SJCRH30 (cell line): ENCODE results near the gene INTS15. TPM values are rescaled to one million over a fixed set of nuclear protein-coding genes. Genes with fewer than 3 reads are reported as not detected.

Experiments
- DNase-seq, 2 experiments: peaks; one replicate each; pipeline ENCODE4 v3.0.0-alpha.2; 2015 to 2020
- H3K27ac ChIP-seq: fragments of 250-450 bp; sonication (Bioruptor Pico); 2 replicates; pipeline ENCODE4 v1.5.1; 2020; ENCODE audit warnings: mild to moderate bottlenecking, moderate library complexity
- H3K27me3 ChIP-seq: fragments of 250-450 bp; sonication (Bioruptor Pico); 2 replicates; pipeline ENCODE4 v1.5.1; 2020; ENCODE audit warnings: mild to moderate bottlenecking, moderate library complexity
- H3K36me3 ChIP-seq: fragments of 250-450 bp; sonication (Bioruptor Pico); 2 replicates; pipeline ENCODE4 v1.5.1; 2020; ENCODE audit warnings: mild to moderate bottlenecking, moderate library complexity
- H3K4me1 ChIP-seq: fragments of 250-450 bp; sonication (Bioruptor Pico); 2 replicates; pipeline ENCODE4 v1.5.1; 2020; ENCODE audit warnings: mild to moderate bottlenecking, moderate library complexity
- H3K4me3 ChIP-seq: fragments of 250-450 bp; sonication (Bioruptor Pico); 2 replicates; pipeline ENCODE4 v1.5.1; 2020; ENCODE audit warnings: mild to moderate bottlenecking, moderate library complexity
- H3K9me3 ChIP-seq: fragments of 250-450 bp; sonication (Bioruptor Pico); replicated peaks from 2 replicates; pipeline ENCODE4 v1.5.1; 2020; ENCODE audit warnings: mild to moderate bottlenecking, moderate library complexity
- total RNA-seq: library from RNA; depleted of rRNA; stranded (reverse); fragments of >200 nt; shearing (Covaris generic); gene quantifications from 2 replicates; pipeline ENCODE4 v1.2.3, GENCODE V29; 2014; rRNA removed

INTS15 gene
- total RNA-seq, 1 experiment from 2014 or later, result 18.8 TPM

DNA sequence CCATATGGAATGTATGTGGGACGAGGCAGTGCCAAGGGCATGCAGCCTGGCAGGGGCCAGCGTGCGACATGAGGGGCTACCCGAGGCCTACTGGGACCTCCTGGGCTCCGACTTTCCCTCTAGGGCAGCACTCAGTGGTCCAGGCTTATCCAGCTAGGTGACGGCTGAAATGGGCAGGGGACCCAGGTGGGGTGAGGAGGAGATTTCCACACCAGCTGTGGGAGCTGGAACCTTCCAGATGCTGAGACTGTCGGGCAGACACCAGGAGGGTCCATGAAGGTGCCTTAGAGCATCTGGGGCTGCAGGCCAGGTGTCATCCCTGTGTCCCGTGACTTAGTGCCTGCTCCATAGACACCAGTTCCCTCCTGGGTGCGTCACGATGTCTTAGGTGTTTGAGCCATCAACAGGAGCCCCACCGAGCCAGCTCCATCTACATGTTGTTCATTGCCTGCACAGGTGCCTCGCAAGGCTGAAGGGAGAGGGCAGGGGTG, 60.7 kb downstream of the INTS15 start:
- peaks cover 76% of the 10 kb centered on the region for H3K36me3 ChIP-seq
- no peak for DNase-seq
- no peaks in the 10 kb centered on the region for H3K4me1 ChIP-seq
- no peak overlapping the region for H3K27ac ChIP-seq
- no peak overlapping the region for H3K4me3 ChIP-seq
- H3K9me3 ChIP-seq, result peaks cover 5% of the 10 kb centered on the region; the same call in 1 of the 2 replicates
- no peaks in the 10 kb centered on the region for H3K27me3 ChIP-seq

DNA sequence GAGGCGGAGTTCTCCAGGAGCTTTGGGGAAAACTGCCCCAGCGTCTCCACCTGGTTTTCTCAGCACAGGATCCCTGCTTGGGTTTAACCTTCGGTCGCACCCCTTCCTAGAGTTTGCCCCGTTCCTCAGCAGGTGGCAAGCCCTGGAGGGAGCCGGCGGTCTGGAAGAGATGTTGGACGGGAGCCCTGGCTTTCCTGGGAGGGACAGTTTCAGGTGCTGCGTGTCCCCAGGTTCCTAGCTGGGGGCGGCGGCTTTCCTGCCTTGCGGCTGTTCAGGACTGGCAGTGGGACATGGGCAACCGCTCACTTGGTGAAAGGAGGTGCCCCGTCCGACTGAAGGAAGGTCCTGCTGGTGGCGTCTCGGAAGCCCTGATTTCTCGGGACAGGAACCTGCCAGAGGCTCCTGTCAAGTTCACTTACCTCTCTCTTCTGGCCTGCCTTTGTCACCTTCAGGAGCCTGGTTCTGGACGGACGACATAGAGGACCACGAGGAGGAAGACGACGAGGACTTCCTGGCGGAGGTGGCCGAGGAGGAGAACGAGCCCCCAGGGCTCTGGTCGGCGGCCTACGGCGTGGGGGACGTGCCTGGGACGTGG, 62.1 kb downstream of the INTS15 start:
- peaks cover 70% of the 10 kb centered on the region for H3K36me3 ChIP-seq
- H3K4me3 ChIP-seq, result no peak overlapping the region
- no peak overlapping the region for H3K27ac ChIP-seq
- DNase-seq, result no peak
- H3K9me3 ChIP-seq, result peaks cover 5% of the 10 kb centered on the region; the same call in 1 of the 2 replicates
- H3K4me1 ChIP-seq, result no peaks in the 10 kb centered on the region
- H3K27me3 ChIP-seq, result no peaks in the 10 kb centered on the region

DNA sequence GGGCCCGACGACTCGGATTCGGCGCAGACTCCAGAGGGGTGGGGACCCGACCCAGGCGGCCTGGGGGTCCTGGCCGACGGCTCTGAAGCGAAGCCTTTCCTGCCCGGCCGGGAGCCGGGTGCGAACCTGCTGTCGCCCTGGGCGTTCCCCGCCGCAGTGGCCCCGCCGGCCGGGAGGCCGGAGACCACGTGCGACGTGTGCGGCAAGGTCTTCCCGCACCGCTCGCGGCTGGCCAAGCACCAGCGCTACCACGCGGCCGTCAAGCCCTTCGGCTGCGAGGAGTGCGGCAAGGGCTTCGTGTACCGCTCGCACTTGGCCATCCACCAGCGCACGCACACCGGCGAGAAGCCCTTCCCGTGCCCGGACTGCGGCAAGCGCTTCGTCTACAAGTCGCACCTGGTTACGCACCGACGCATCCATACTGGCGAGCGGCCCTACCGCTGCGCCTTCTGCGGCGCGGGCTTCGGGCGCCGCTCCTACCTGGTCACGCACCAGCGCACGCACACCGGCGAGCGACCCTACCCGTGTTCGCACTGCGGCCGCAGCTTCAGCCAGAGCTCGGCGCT, 62.7 kb downstream of the INTS15 start:
- H3K27ac ChIP-seq, result no peak overlapping the region
- no peaks in the 10 kb centered on the region for H3K4me1 ChIP-seq
- H3K36me3 ChIP-seq, result peaks cover 64% of the 10 kb centered on the region
- no peak overlapping the region for H3K4me3 ChIP-seq
- H3K9me3 ChIP-seq, result peaks cover 5% of the 10 kb centered on the region; the same call in 1 of the 2 replicates
- no peak for DNase-seq
- H3K27me3 ChIP-seq, result no peaks in the 10 kb centered on the region

DNA sequence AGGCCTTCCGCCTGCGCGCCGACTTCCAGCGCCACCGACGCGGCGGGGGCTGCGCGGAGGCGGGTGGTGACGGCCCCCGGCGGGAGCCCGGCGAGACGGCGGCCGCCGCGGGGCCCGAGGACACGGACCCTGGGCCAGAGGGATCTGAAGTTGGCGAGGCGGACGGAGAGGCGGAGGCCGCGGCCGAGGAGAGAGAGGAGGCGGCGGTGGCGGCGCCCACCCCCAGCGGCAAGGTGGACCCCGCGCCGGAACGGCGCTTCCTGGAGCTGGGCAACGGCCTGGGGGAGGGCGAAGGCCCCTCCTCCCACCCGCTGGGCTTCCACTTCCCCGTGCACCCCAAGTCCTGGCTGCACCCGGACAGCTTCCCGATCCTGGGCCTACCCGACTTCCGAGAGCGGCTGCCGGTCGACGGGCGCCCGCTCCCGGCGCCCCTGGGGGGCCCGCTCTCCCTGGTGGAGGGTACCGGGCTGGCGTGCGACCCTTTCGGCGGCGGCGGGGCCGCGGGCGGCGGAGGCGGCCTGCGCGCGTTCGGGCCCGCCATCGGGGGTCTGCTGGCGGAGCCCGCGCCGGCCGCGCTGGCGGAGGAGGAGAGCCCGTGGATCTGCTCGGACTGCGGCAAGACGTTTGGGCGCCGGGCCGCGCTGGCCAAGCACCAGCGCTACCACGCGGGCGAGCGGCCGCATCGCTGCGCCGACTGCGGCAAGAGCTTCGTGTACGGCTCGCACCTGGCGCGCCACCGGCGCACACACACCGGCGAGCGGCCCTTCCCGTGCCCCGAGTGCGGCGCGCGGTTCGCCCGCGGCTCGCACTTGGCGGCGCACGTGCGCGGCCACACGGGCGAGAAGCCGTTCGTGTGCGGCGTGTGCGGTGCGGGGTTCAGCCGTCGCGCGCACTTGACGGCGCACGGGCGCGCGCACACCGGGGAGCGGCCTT, 63.5 kb downstream of the INTS15 start:
- no peak overlapping the region for H3K4me3 ChIP-seq
- no peaks in the 10 kb centered on the region for H3K27me3 ChIP-seq
- H3K27ac ChIP-seq, result no peak overlapping the region
- peaks cover 56% of the 10 kb centered on the region for H3K36me3 ChIP-seq
- H3K9me3 ChIP-seq, result peaks cover 5% of the 10 kb centered on the region; the same call in 1 of the 2 replicates
- no peaks in the 10 kb centered on the region for H3K4me1 ChIP-seq
- DNase-seq, result no peak

DNA sequence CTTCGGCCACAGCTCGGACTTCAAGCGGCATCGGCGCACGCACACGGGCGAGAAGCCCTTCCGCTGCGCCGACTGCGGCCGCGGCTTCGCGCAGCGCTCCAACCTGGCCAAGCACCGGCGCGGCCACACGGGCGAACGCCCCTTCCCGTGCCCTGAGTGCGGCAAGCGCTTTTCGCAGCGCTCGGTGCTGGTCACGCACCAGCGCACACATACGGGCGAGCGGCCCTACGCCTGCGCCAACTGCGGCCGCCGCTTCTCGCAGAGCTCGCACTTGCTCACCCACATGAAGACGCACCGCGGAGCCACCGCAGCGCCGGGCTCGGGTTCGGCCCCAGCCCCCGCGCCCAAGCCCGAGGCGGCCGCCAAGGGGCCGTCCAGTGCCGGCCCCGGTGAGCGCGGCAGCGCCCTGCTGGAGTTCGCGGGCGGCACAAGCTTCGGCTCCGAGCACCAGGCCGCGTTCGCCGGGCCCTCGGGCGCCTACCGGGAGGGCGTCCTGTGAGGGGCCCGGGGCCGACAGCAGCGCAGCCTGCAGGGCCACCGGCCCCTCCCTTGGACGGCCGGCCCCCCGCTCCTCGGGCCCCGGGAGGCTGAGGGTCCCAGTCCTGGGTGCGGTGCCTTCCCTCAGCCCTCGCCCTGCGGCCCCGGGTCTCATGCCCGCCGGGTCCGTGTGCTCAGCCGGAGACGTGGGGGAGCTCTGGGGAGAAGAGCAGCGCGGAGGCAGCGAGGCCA, 64.5 kb downstream of the INTS15 start:
- no peak for DNase-seq
- H3K36me3 ChIP-seq, result peaks cover 48% of the 10 kb centered on the region
- no peaks in the 10 kb centered on the region for H3K4me1 ChIP-seq
- no peak overlapping the region for H3K27ac ChIP-seq
- no peak overlapping the region for H3K4me3 ChIP-seq
- H3K27me3 ChIP-seq, result no peaks in the 10 kb centered on the region
- peaks cover 5% of the 10 kb centered on the region; the same call in 1 of the 2 replicates for H3K9me3 ChIP-seq

DNA sequence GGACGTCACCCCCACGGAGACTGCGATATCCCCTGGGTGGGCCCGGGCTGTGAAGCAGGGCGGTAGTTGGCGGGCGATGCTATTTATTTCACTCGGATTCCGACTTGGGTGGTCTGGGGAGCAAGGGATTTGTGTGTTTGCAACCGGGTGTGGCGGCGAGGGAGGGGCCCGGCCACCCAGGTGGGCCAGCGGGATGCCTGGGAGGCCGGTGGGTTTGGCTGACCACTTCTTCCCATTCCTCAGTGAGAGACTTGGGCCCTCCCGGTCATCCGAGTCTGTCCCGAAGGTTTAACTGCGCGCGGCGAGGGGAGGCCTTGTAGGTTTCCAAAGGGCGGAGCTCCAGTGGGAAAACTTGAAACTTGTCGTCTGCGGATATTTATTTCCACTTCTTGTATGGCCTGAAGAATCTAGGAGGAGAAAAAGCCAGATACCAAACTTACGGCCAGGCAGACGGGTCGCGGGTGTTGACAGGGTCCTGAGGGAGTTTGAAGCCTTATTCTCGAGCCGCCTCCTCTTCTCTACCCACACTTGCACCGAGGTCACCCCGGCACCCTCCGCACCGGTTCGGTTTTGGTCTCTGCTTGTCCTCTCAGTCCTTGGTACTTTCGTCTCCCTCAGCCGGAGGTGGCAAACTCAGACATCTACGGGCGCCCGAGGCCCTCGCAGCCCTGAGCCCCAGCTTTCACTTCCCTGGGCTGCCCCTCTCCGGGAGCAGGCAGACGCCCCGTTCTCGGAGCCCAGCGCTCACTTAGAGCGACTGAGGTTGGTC, 65.2 kb downstream of the INTS15 start:
- Histone ChIP-seq H3K4me1 (no peaks in the 10 kb centered on the region), H3K27ac (no peak overlapping the region), H3K27me3 (no peaks in the 10 kb centered on the region), H3K36me3 (peaks cover 42% of the 10 kb centered on the region), H3K9me3 (peaks cover 5% of the 10 kb centered on the region; the same call in 1 of the 2 replicates), H3K4me3 (no peak overlapping the region)
- no peak for DNase-seq

DNA sequence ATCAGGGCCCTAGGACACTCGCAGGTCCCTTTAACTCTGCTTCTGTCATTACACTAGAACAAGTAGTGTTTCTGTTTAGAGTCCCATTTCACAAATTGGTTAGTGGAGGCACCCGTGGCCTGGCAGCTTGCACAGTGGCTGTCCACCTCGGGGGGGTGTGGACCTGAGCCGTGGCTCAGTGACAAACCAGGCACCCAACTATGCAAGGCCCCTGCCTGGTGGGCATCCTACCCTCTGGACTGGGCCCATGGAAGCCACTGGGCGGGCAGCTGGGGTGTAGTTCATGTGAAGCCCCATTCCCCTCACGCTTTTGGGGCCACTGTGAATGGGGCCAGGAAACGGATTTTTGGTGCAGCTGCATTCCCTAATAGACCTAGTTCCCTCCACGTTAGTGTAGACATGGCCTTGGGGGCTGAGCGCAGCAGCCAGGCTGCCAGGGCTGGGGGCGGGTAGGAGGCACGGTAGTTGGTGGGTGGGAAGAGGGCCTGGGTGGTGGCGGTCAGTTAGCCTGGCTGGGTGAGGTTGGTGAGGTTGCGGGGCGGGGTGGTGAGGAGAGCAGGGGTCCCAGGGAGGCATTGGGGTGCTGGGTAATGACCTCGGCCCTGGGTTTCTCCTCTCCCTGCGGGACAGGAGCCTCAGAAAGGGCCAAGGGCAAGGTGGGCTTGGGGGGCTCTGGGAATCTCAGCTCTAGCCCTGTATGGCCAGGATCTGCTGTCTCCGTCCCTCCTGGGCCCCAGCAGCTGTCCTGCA, 66.0 kb downstream of the INTS15 start:
- DNase-seq, result no peak
- H3K4me3 ChIP-seq, result no peak overlapping the region
- peaks cover 34% of the 10 kb centered on the region for H3K36me3 ChIP-seq
- no peaks in the 10 kb centered on the region for H3K4me1 ChIP-seq
- H3K9me3 ChIP-seq, result peaks cover 5% of the 10 kb centered on the region; the same call in 1 of the 2 replicates
- H3K27me3 ChIP-seq, result no peaks in the 10 kb centered on the region
- H3K27ac ChIP-seq, result no peak overlapping the region

DNA sequence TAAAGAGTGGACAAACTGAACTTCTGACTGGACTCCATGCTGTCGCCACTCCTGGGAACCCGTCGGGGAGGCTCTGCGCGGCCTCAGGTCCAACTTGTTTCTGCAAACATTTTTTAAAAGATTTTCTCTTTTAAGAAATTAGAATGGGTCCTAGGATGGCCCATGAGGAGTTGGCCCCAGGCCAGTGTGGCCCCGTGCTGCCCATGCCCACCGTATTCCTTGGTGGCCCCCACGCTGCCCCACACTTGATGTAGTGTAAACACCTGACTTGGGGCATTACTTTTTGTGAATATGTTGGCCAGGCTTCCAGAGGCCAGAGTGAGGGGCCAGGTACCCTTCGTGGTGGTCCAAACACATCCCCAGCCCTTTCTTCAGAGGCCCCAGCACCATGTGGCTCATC, 66.6 kb downstream of the INTS15 start:
- DNase-seq, result no peak
- H3K9me3 ChIP-seq, result peaks cover 5% of the 10 kb centered on the region; the same call in 1 of the 2 replicates

More for the DNA sequence above, 66.6 kb downstream of the INTS15 start:
- Histone ChIP-seq H3K4me1 (no peaks in the 10 kb centered on the region), H3K27me3 (no peaks in the 10 kb centered on the region), H3K4me3 (no peak overlapping the region), H3K36me3 (peaks cover 28% of the 10 kb centered on the region), H3K27ac (no peak overlapping the region)

Other genes with a start within 250 kb of the INTS15 start
- 14.7 and 16.8 TPM in 2 replicates for gene FAM220A, start 241.1 kb upstream of the INTS15 start, total RNA-seq
- 132 and 141 TPM in 2 replicates for gene RAC1, start 215.5 kb upstream of the INTS15 start, total RNA-seq
- gene DAGLB, start 142.1 kb upstream of the INTS15 start, total RNA-seq, result 15.5 and 16.9 TPM in 2 replicates
- 140 and 153 TPM in 2 replicates for gene KDELR2, start 105.9 kb upstream of the INTS15 start, total RNA-seq
- gene GRID2IP, start 38.6 kb upstream of the INTS15 start, total RNA-seq, result 0.12 and 0.20 TPM in 2 replicates
- 56.7 and 57.8 TPM in 2 replicates for gene ZDHHC4, start 12.6 kb upstream of the INTS15 start, total RNA-seq
- gene ZNF853, start 25.6 kb downstream of the INTS15 start, total RNA-seq, result 10.6 and 10.9 TPM in 2 replicates
- 16.0 and 16.2 TPM in 2 replicates for gene ZNF316, start 47.3 kb downstream of the INTS15 start, total RNA-seq
- 37.7 and 41.6 TPM in 2 replicates for gene ZNF12, start 116.9 kb downstream of the INTS15 start, total RNA-seq
- 0.10 and 0.18 TPM in 2 replicates for gene RSPH10B2, start 164.1 kb downstream of the INTS15 start, total RNA-seq
- gene CCZ1B, start 236.3 kb downstream of the INTS15 start, total RNA-seq, result 73.7 and 85.5 TPM in 2 replicates